Measurements from ENCODE around the gene RNF167. TPM values are rescaled to one million over a fixed set of nuclear protein-coding genes. Genes with fewer than 3 reads are reported as not detected.

Gene RNF167
- total RNA-seq, 2 experiments from 2014 or later = 179 to 192 TPM

GRCh38 chr17:4947010-4947410 lies 6.9 kb downstream of the RNF167 start:
- ChIA-PET POLR2A (interaction anchor here (1.0 to 13.5 kb wide), 3 partner anchors 17 to 40 kb away, joined by 4 to 214 read pairs (median 6); partner anchors contain the start of genes CAMTA2 and SPAG7), CTCF (interaction anchor here (1.1 to 2.2 kb wide), 3 partner anchors 15 to 85 kb away, joined by 3 to 21 read pairs (median 3); partner anchors contain the start of gene SPAG7)

- CTCF ChIA-PET = interaction anchor here (1.1 to 2.2 kb wide), 4 partner anchors 15 to 84 kb away, joined by 3 to 21 read pairs (median 4); partner anchors contain the start of gene SPAG7
- POLR2A ChIA-PET = interaction anchor here (1.0 to 13.5 kb wide), 4 partner anchors 8 to 39 kb away, joined by 4 to 214 read pairs (median 16); partner anchors contain the start of genes CAMTA2, RNF167, SLC25A11 and SPAG7
Measured at GRCh38 chr17:4947411-4948165, 7.5 kb downstream of the RNF167 start.

GRCh38 chr17:4948166-4948930 lies 8.3 kb downstream of the RNF167 start, which contains the start of gene PFN1:
PFN1 (minus strand) TSS chr17:4948530; CDS start chr17:4948394, 136 bp downstream.
- POLR2A ChIA-PET = interaction anchor here (0.5 to 13.5 kb wide), 7 partner anchors 8 to 464 kb away, joined by 3 to 214 read pairs (median 4); partner anchors contain the start of genes CAMTA2, INCA1, KIF1C and RNF167

GRCh38 chr17:4948931-4949320 lies 8.9 kb downstream of the RNF167 start:
- POLR2A ChIA-PET = interaction anchor here (0.5 to 13.5 kb wide), 5 partner anchors 9 to 464 kb away, joined by 3 to 214 read pairs (median 4); partner anchors contain the start of genes INCA1, KIF1C, RNF167 and SLC25A11
- CTCF ChIA-PET = interaction anchor here (0.7 to 2.2 kb wide), 4 partner anchors 9 to 32 kb away, joined by 3 to 21 read pairs (median 4); partner anchors contain the start of genes RNF167, SLC25A11 and SPAG7

More at GRCh38 chr17:4948166-4948930, 8.3 kb downstream of the RNF167 start, which contains the start of gene PFN1:
- CTCF ChIA-PET = interaction anchor here (0.7 to 2.2 kb wide), 5 partner anchors 8 to 84 kb away, joined by 3 to 21 read pairs (median 4); partner anchors contain the start of genes RNF167, SLC25A11 and SPAG7

GRCh38 chr17:4949321-4950074 lies 9.4 kb downstream of the RNF167 start:
- POLR2A ChIA-PET = interaction anchor here (2.9 to 13.5 kb wide), 2 partner anchors 10 to 19 kb away, joined by 26 to 214 read pairs; partner anchors contain the start of genes RNF167, SLC25A11 and SPAG7
- CTCF ChIA-PET = interaction anchor here (1.4 to 2.2 kb wide), 3 partner anchors 9 to 21 kb away, joined by 3 to 21 read pairs (median 4); partner anchors contain the start of genes RNF167, SLC25A11 and SPAG7

GRCh38 chr17:4950075-4950745 lies 10.1 kb downstream of the RNF167 start:
- ChIA-PET CTCF (interaction anchor here (0.7 to 1.4 kb wide), 3 partner anchors 10 to 17 kb away, joined by 3 to 4 read pairs (median 4); partner anchors contain the start of genes RNF167, SLC25A11 and SPAG7), POLR2A (interaction anchor here (0.6 to 13.5 kb wide), 4 partner anchors 10 to 50 kb away, joined by 4 to 214 read pairs (median 16); partner anchors contain the start of genes RNF167, SLC25A11 and SPAG7)

GRCh38 chr17:4950746-4951204 lies 10.7 kb downstream of the RNF167 start, which contains the start of gene ENO3:
ENO3 (plus strand) TSS chr17:4951119; CDS start chr17:4951830, 711 bp downstream.
- CTCF ChIA-PET = interaction anchor here (0.7 to 1.4 kb wide), 3 partner anchors 10 to 17 kb away, joined by 3 to 4 read pairs (median 4); partner anchors contain the start of genes RNF167, SLC25A11 and SPAG7

GRCh38 chr17:4951486-4951885 lies 11.4 kb downstream of the RNF167 start:
- POLR2A ChIA-PET = interaction anchor here (1.3 to 13.5 kb wide), 2 partner anchors 10 to 17 kb away, joined by 4 to 214 read pairs; partner anchors contain the start of gene SPAG7
- CTCF ChIA-PET = no interaction called here

More at GRCh38 chr17:4950746-4951204, 10.7 kb downstream of the RNF167 start, which contains the start of gene ENO3:
- POLR2A ChIA-PET = interaction anchor here (0.6 to 13.5 kb wide), 4 partner anchors 11 to 50 kb away, joined by 4 to 214 read pairs (median 16); partner anchors contain the start of genes RNF167, SLC25A11 and SPAG7

- ChIA-PET POLR2A (interaction anchor here (0.6 to 13.5 kb wide), 3 partner anchors 8 to 92 kb away, joined by 3 to 214 read pairs (median 5); partner anchors contain the start of gene SPAG7), CTCF (interaction anchor here (1.0 kb wide), 1 partner anchor 13 kb away, joined by 3 read pairs; no protein-coding TSS in a partner anchor)
Measured at GRCh38 chr17:4953451-4953961, 13.4 kb downstream of the RNF167 start.

- CTCF ChIA-PET = interaction anchor here (1.9 kb wide), 1 partner anchor 11 kb away, joined by 6 read pairs; no protein-coding TSS in a partner anchor
- POLR2A ChIA-PET = interaction anchor here (0.6 to 13.5 kb wide), 2 partner anchors 10 to 13 kb away, joined by 4 to 214 read pairs; partner anchors contain the start of gene SPAG7
Measured at GRCh38 chr17:4955091-4955490, 15.0 kb downstream of the RNF167 start.

GRCh38 chr17:4956493-4957061 lies 16.5 kb downstream of the RNF167 start:
- CTCF ChIA-PET = interaction anchor here (1.7 to 1.9 kb wide), 2 partner anchors 10 to 29 kb away, joined by 4 to 6 read pairs; no protein-coding TSS in a partner anchor
- POLR2A ChIA-PET = no interaction called here

GRCh38 chr17:4958102-4958501 lies 18.0 kb downstream of the RNF167 start:
- ChIA-PET POLR2A (interaction anchor here (0.9 kb wide), 1 partner anchor 9 kb away, joined by 3 read pairs; the partner anchor contains the start of gene SPAG7), CTCF (interaction anchor here (1.7 kb wide), 1 partner anchor 27 kb away, joined by 4 read pairs; no protein-coding TSS in a partner anchor)

GRCh38 chr17:4959261-4959965 lies 19.3 kb downstream of the RNF167 start:
- CTCF ChIA-PET = interaction anchor here (1.2 kb wide), 1 partner anchor 50 kb away, joined by 3 read pairs; no protein-coding TSS in a partner anchor
- POLR2A ChIA-PET = no interaction called here

- ChIA-PET POLR2A (no interaction called here), CTCF (interaction anchor here (1.2 kb wide), 1 partner anchor 51 kb away, joined by 3 read pairs; no protein-coding TSS in a partner anchor)
Measured at GRCh38 chr17:4960279-4960922, 20.3 kb downstream of the RNF167 start.
